GM12891 (cell line): Measurements from ENCODE around the gene PRPSAP2.

Source experiments
- POLR2A ChIP-seq: IDR thresholded peaks from 2 replicates; pipeline ENCODE4 v1.6.1; 2011; ENCODE audit warnings: low read depth, low read length, control low read depth
- TAF1 ChIP-seq: IDR thresholded peaks from 2 replicates; pipeline ENCODE4 v1.6.1; 2011; ENCODE audit warnings: low read depth, low read length, control low read depth

- TF ChIP-seq POLR2A (no peak), TAF1 (no peak)
Measured at GRCh38 chr17:18921485-18921884, 63.6 kb downstream of the PRPSAP2 start.
